K562 (cell line): ENCODE results near the gene CCDC93. TPM values are rescaled to one million over a fixed set of nuclear protein-coding genes. Genes with fewer than 3 reads are reported as not detected.
A peak's percentile ranks its signal among the peaks of the same experiment; 100 is the strongest.

Experiments used
- ATAC-seq: fragments of 200-7000 bp; cut with Tn5 transposase; 3 replicates; pipeline ENCODE4 v1.9.1; 2020; ENCODE audit warnings: moderate library complexity
- BruUV-seq: library from RNA; stranded (reverse); fragments of 400-500 nt; replicated peaks from 2 replicates; lab custom pipeline; 2021; lab: Mats Ljungman, UMichigan
- CTCF ChIA-PET: fragments of 300-600 bp; formaldehyde crosslinking; extraction: SDS; loops from one replicate; lab custom pipeline; 2021; ENCODE audit warnings: low intra/inter-chr PET ratio; lab: Yijun Ruan, JAX
- POLR2A ChIA-PET: fragments of 300-600, 350-650 bp; sonication (Branson Sonifier 250); formaldehyde crosslinking; extraction: SDS; loops from one replicate; lab custom pipeline; 2021; ENCODE audit warnings: antibody characterized with exemption, inconsistent platforms; lab: Yijun Ruan, JAX
- DNase-seq, 4 experiments: peaks; one replicate each; pipeline versions ENCODE4 v3.0.0 to v3.0.0-alpha.2; 2011 to 2018; ENCODE audit warnings: low spot score in 3 of 4, mixed read lengths in 3 of 4; ENCODE audit errors: extremely low read depth in 1 of 4
- FAIRE-seq: peaks from 2 replicates; lab custom pipeline; 2011; peaks lifted over from hg19 to GRCh38; lab: Jason Lieb, UNC
- H2AFZ ChIP-seq: 2 replicates; pipeline ENCODE4 v1.6.0; 2011; ENCODE audit warnings: low read depth, low read length, control low read depth, inconsistent platforms
- H3K27ac ChIP-seq: fragments of 200-600 bp; 3 replicates; pipeline ENCODE4 v1.8.0; 2011; ENCODE audit warnings: low read depth, mild to moderate bottlenecking, control low read depth, inconsistent platforms, low read length, moderate library complexity, mixed read lengths; ENCODE audit errors: extremely low read depth
- H3K27me3 ChIP-seq, 2 experiments: fragments of 300-600 bp in 1 of 2; 2 replicates in 1 of 2; 3 replicates in 1 of 2; pipeline versions ENCODE4 v1.6.0 to v1.8.0; 2011; ENCODE audit warnings: inconsistent platforms in 2 of 2, low read length in 2 of 2, mild to moderate bottlenecking in 1 of 2, mixed read lengths in 1 of 2, moderate library complexity in 1 of 2; ENCODE audit not compliant: control insufficient read depth in 2 of 2, insufficient read depth in 2 of 2
- H3K36me3 ChIP-seq: fragments of 300-600 bp; 3 replicates; pipeline ENCODE4 v1.8.0; 2011; ENCODE audit warnings: mild to moderate bottlenecking, low read length, inconsistent platforms; ENCODE audit not compliant: control insufficient read depth, insufficient read depth
- H3K4me1 ChIP-seq, 2 experiments: fragments of 200-600 bp in 1 of 2; replicated peaks in 1 of 2; 2 replicates in 1 of 2; 3 replicates in 1 of 2; pipeline versions ENCODE4 v1.5.1 to v1.8.0; 2011; ENCODE audit warnings: inconsistent platforms in 2 of 2, low read length in 2 of 2, mild to moderate bottlenecking in 1 of 2, mixed read lengths in 1 of 2, moderate library complexity in 1 of 2; ENCODE audit not compliant: control insufficient read depth in 2 of 2, insufficient read depth in 2 of 2
- H3K4me2 ChIP-seq: 2 replicates; pipeline ENCODE4 v1.6.1; 2011; ENCODE audit warnings: low read length, control low read depth, inconsistent platforms, mixed read lengths; ENCODE audit not compliant: insufficient read depth
- H3K4me3 ChIP-seq: fragments of 200-600 bp; sonication (generic), shearing (Covaris generic); 2 replicates; pipeline ENCODE4 v1.5.1; 2016; ENCODE audit warnings: control low read depth, inconsistent platforms
- H3K79me2 ChIP-seq: fragments of 200-600 bp; 3 replicates; pipeline ENCODE4 v1.8.0; 2011; ENCODE audit warnings: low read length, inconsistent platforms; ENCODE audit not compliant: control insufficient read depth, insufficient read depth
- H3K9ac ChIP-seq, 2 experiments: 2 replicates each; pipeline versions ENCODE4 v1.6.0 to v1.6.1; 2011; ENCODE audit warnings: low read depth in 2 of 2, low read length in 2 of 2, control low read depth in 1 of 2, inconsistent platforms in 1 of 2, mild to moderate bottlenecking in 1 of 2, mixed read lengths in 1 of 2; ENCODE audit not compliant: insufficient read depth in 1 of 2
- H3K9me1 ChIP-seq: one replicate; pipeline ENCODE4 v1.6.0; 2011; ENCODE audit warnings: inconsistent platforms, mild to moderate bottlenecking, low read length, moderate library complexity; ENCODE audit not compliant: control insufficient read depth, insufficient read depth
- H3K9me3 ChIP-seq: replicated peaks from 2 replicates; pipeline ENCODE4 v1.5.1; 2011; ENCODE audit warnings: low read depth, low read length, inconsistent platforms; ENCODE audit not compliant: control insufficient read depth, insufficient read depth
- H4K20me1 ChIP-seq: replicated peaks from 2 replicates; pipeline ENCODE4 v1.6.1; 2011; ENCODE audit warnings: low read length, inconsistent platforms, mixed read lengths; ENCODE audit not compliant: control insufficient read depth, insufficient read depth
- KLF13 ChIP-seq: fragments of 450-650 bp; IDR thresholded peaks from 2 replicates; pipeline ENCODE4 v1.6.1; 2016; ENCODE audit warnings: missing genetic modification characterization, low read depth, mild to moderate bottlenecking, missing compliant biosample characterization, moderate library complexity, borderline replicate concordance
- SETDB1 ChIP-seq: IDR thresholded peaks from one replicate; pipeline ENCODE4 v1.6.1; 2012; ENCODE audit warnings: low read length, control low read depth, inconsistent platforms
- WGBS: fragments of 100-300 bp; shearing (Covaris generic); methylation state at CpG from one replicate; pipeline ENCODE4 v1.1.6; 2016; ENCODE audit warnings: low coverage, mixed read lengths; ENCODE audit not compliant: insufficient coverage; ENCODE audit errors: missing lambda C conversion rate; 5-methylcytosine and 5-hydroxymethylcytosine counted together
- in situ Hi-C: fragments of 300-500 bp; cut with MboI; formaldehyde crosslinking; loops from 4 replicates; pipeline ENCODE4 v1.15.0; 2018; ENCODE audit warnings: inconsistent platforms, mixed read lengths
- intact Hi-C: fragments of 100-400 bp; cut with micrococcal nuclease; formaldehyde crosslinking; loops from 2 replicates; pipeline ENCODE4 v1.14.2; 2022
- polyA plus RNA-seq, 8 experiments: library from polyadenylated mRNA; depleted of rRNA in 4 of 8; stranded (reverse) in 5 of 8; unstranded in 3 of 8; fragments of >200 nt; fragmentation: Nextera tagmentation in 2 of 8; fragmentation: Illumina TruSeq in 1 of 8; extraction: Ambion mirVana in 2 of 8; extraction: Trizol in 1 of 8; gene quantifications; 2 replicates each; pipeline versions ENCODE4 v1.2.1 to v1.2.3, GENCODE V29; 2011 to 2014; ENCODE audit warnings: inconsistent platforms in 1 of 8, missing spikeins in 1 of 8
- total RNA-seq, 7 experiments: library from RNA; depleted of rRNA in 6 of 7; stranded (reverse); fragments of >200 nt in 6 of 7; fragmentation: Illumina TruSeq in 2 of 7; extraction: Trizol in 2 of 7; gene quantifications; 2 replicates each; pipeline versions ENCODE4 v1.2.1 to v1.2.3, GENCODE V29; 2011 to 2021; ENCODE audit warnings: low replicate concordance in 1 of 7
- TF ChIP-seq, protein P1 (sequence below), 3 experiments: IDR thresholded peaks in 2 of 3; conservative IDR thresholded peaks in 1 of 3; 2 replicates each; pipeline ENCODE4 v1.5.1; 2011 to 2012; ENCODE audit warnings: low read length in 3 of 3, mild to moderate bottlenecking in 3 of 3, control low read depth in 2 of 3, improper control_type of control experiment in 1 of 3, inconsistent platforms in 1 of 3, low read depth in 1 of 3, mixed read lengths in 1 of 3, moderate library complexity in 1 of 3; ENCODE audit not compliant: insufficient read depth in 2 of 3
- TF ChIP-seq, protein P2 (sequence below): fragments of 250-450 bp; sonication (Bioruptor Pico); IDR thresholded peaks from 2 replicates; pipeline ENCODE4 v1.5.0; 2021
- TF ChIP-seq, protein P3 (sequence below): fragments of 250-450 bp; sonication (Bioruptor Pico); IDR thresholded peaks from 2 replicates; pipeline ENCODE4 v1.8.0; 2022; ENCODE audit warnings: moderate library complexity, mild to moderate bottlenecking, inconsistent platforms

CCDC93 gene
- total and polyA plus RNA-seq, 9 of the 15 experiments (the other 6 are each of a cell fraction or from before 2014, with no cell fraction given), result 3.3 to 19.3 (median 12.4) TPM

DNA sequence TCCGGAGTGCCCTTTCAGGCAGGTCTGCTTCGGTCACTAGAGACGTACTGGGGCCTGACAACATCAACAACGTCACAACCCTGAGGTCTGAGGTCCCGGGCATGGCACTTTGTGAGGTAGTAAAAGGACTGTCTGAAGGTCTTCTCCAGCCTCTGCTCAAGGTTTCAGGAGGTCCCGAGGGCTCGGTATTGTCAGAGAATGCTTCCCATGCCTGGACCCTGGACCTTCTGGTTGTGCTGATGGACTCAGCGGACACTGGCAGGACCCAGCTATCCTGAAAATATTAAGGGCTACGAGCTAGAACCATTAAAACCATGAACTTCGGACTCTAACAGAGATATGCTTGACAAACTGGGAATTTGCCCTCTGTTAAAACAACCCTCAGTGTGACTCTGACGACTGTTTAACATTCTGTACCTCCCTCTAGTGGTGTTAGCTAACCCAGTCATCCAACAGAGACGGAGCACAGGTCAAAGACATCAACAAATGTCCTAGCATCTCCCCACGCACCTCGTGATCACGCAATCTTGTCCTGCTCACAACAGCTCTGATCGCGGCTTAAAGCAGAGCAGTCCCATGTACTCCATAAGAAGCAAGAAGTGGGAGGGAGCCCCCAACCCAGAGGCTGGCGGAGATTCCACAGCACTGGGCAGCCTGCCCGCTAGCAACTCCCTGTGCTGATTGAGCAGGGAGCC lies 96.5 kb downstream of the CCDC93 start:
- Histone ChIP-seq H3K9ac (no peak overlapping the region), H3K27me3 (no peaks in the 10 kb centered on the region), H3K79me2 (no peaks in the 10 kb centered on the region), H3K27ac (no peak overlapping the region), H3K9me3 (no peaks in the 10 kb centered on the region), H3K9me1 (no peaks in the 10 kb centered on the region), H3K36me3 (peaks cover 32% of the 10 kb centered on the region), H4K20me1 (no peaks in the 10 kb centered on the region), H2AFZ (no peak overlapping the region), H3K4me2 (no peak overlapping the region), H3K4me3 (no peak overlapping the region), H3K4me1 (no peaks in the 10 kb centered on the region)
- ATAC-seq (peak; percentile 43; the same call in 1 of the 3 replicates), DNase-seq (peak in 1 of 4 experiments; percentile 3), FAIRE-seq (no peak)
- ChIA-PET CTCF (no interaction called here), POLR2A (no interaction called here)
- WGBS, result 87% methylated on average over 19 of the region's 19 CpGs
- BruUV-seq, result no TSS peak
- intact Hi-C loops (no loop called here), in situ Hi-C loops (no loop called here)
- TF ChIP-seq SETDB1, result no peak
- no peak for TF ChIP-seq KLF13 (tag)
- TF ChIP-seq, protein P1, sequence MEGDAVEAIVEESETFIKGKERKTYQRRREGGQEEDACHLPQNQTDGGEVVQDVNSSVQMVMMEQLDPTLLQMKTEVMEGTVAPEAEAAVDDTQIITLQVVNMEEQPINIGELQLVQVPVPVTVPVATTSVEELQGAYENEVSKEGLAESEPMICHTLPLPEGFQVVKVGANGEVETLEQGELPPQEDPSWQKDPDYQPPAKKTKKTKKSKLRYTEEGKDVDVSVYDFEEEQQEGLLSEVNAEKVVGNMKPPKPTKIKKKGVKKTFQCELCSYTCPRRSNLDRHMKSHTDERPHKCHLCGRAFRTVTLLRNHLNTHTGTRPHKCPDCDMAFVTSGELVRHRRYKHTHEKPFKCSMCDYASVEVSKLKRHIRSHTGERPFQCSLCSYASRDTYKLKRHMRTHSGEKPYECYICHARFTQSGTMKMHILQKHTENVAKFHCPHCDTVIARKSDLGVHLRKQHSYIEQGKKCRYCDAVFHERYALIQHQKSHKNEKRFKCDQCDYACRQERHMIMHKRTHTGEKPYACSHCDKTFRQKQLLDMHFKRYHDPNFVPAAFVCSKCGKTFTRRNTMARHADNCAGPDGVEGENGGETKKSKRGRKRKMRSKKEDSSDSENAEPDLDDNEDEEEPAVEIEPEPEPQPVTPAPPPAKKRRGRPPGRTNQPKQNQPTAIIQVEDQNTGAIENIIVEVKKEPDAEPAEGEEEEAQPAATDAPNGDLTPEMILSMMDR (IDR thresholded peaks at IDR 0.05 in 2 of 3, conservative IDR thresholded peaks at IDR 0.05 in 1 of 3; ENCODE audit: insufficient read depth in 2 of 3, low read depth in 1 of 3, low read length in 3 of 3), result peak in 1 of 3 experiments; percentile 30; a peak in 1 of 6 replicates
- TF ChIP-seq, protein P2, sequence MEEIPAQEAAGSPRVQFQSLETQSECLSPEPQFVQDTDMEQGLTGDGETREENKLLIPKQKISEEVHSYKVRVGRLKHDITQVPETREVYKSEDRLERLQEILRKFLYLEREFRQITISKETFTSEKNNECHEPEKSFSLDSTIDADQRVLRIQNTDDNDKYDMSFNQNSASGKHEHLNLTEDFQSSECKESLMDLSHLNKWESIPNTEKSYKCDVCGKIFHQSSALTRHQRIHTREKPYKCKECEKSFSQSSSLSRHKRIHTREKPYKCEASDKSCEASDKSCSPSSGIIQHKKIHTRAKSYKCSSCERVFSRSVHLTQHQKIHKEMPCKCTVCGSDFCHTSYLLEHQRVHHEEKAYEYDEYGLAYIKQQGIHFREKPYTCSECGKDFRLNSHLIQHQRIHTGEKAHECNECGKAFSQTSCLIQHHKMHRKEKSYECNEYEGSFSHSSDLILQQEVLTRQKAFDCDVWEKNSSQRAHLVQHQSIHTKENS (CRISPR knock-in tag), result no peak
- TF ChIP-seq, protein P3, sequence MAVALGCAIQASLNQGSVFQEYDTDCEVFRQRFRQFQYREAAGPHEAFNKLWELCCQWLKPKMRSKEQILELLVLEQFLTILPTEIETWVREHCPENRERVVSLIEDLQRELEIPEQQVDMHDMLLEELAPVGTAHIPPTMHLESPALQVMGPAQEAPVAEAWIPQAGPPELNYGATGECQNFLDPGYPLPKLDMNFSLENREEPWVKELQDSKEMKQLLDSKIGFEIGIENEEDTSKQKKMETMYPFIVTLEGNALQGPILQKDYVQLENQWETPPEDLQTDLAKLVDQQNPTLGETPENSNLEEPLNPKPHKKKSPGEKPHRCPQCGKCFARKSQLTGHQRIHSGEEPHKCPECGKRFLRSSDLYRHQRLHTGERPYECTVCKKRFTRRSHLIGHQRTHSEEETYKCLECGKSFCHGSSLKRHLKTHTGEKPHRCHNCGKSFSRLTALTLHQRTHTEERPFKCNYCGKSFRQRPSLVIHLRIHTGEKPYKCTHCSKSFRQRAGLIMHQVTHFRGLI (CRISPR knock-in tag), result no peak
